GM19239 (cell line): ENCODE measurements around the gene SFT2D1.
A peak's percentile ranks its signal among the peaks of the same experiment; 100 is the strongest.

Experiments used
- DNase-seq: peaks from one replicate; pipeline ENCODE4 v3.0.0; 2011; ENCODE audit warnings: low spot score; ENCODE audit not compliant: insufficient read length
- FAIRE-seq: peaks from 2 replicates; lab custom pipeline; 2011; peaks lifted over from hg19 to GRCh38; lab: Jason Lieb, UNC

Gene SFT2D1

GRCh38 chr6:166308769-166309589, 33.4 kb downstream of the SFT2D1 start:
- FAIRE-seq: peak; percentile 82
- no peak for DNase-seq

GRCh38 chr6:166308033-166308768, 34.1 kb downstream of the SFT2D1 start, which contains the start of gene PRR18:
Gene PRR18, minus strand, starts transcription at chr6:166308392. Its CDS starts 250 bp downstream, at chr6:166308142.
- DNase-seq: peak; percentile 42

DNA sequence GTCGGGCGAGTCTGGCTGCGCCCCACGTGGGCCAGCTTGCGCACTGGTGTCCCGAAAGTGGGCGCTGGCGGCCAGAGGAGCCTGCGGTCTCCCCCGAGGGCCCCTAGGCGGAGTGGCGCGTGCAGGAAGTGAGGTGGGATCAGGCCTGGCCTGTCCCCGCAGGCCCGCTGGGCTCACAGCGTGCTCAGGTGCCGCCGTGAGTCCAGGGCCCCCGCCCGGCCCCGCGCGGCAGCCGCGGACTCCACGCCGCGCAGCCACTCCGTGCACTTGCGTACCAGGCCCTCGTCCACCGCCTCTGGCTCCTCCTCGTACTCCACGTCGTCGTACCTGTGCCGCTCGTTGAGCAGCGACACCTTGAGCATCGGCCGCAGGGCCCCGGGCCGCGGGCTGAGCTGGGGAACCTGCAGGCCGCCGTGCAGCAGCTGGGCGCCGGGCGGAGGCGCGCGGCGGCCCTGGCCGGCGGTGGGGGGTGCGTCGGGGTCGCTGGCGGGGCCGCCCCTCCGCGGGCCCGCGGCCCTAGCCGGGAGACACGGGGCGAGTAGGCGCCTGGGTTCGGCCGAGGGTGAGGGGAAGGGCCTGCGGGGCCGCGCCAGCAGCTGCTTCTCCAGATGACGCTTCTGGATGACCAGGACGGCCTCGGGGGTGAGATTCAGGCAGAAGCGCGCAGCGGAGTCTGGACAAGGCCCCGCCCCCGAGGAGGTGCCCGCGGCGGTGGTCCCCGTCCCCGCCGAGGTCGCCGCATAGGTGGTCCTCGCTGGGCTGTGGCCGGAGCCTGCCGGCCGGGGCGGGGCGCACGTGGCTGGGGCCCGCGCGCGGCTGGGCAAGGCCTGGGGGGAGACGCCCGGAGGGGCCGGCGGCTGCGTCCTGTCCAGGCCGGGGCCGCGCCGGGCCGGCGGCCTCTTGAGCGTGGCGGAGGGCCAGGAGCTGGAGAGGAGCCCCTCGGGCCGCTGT, 35.0 kb downstream of the SFT2D1 start:
- DNase-seq: peak; percentile 38
- FAIRE-seq: no peak

More at GRCh38 chr6:166308033-166308768, 34.1 kb downstream of the SFT2D1 start, which contains the start of gene PRR18:
- no peak for FAIRE-seq

GRCh38 chr6:166306378-166307081, 35.8 kb downstream of the SFT2D1 start:
- no peak for FAIRE-seq
- no peak for DNase-seq

- DNase-seq (no peak), FAIRE-seq (no peak)
Observed at GRCh38 chr6:166305562-166306117, 36.7 kb downstream of the SFT2D1 start.

DNA sequence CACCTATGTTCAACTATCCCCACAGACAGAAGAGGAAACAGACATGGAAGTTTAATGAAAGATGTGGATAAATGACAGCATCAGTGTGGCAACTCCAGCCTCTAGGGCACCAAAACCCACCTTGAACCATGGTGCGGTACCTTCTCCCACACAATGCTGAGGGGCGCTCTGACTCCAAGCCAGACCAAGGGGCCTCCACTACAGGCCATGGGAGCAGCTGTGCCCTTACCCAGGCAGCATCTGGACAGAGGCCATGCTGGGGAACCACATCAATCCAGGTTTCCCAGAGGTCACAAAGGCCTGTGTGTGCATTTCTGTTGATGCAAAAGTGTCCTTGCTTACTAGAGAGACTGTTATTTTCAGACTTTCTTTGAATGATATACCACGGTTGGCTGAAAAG, 38.2 kb downstream of the SFT2D1 start:
- no peak for DNase-seq
- FAIRE-seq: no peak

- FAIRE-seq (no peak), DNase-seq (no peak)
Observed at GRCh38 chr6:166301611-166302529, 40.5 kb downstream of the SFT2D1 start.

DNA sequence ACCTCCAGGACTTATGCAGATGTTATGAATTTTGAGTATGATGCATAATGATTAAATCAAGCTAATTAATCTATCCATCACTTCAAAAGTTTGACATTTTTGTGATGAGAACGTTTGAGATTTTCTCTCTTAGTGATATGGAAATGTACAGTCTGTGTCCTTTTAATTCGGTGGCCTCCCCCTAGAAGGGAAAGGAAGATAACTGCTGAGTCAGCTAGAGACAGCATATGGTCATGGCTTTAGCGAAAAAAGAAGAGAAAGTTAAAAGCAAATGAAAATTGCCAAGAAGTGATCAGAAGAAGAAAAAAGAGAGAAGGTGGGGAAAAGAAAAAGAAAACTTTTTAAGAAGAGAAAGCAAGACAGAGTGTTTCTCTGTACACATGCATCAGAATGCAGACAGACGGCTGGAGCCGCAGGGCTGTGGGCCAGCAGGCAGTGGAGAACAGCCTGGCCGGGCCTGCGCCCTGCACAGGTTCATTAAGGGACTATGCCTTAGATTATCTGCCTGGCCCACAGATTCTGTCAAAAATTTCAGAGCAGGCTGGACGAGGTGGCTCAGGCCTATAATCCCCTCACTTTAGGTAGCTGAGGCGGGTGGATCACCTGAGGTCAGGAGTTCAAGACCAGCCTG, 41.9 kb downstream of the SFT2D1 start:
- FAIRE-seq (no peak), DNase-seq (no peak)

DNA sequence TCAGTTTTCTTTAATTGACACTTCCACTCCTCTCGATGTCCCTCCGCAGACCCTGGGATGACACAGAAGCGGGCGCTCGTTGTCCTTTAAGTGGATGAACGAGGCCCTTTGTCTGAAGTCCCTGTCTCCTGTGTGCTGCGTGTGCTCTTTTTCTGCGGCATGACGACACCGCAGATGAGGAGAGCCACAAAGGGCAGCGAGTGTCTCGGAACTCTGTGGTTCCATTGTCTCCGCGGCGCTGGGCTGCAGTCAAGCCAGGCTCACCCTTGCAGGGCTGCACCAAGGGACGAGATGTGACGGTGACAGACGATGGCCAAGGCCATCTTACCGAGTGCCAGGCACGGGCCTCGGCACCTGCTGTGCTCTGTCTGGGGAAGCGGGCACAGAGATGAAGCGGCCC, 44.7 kb downstream of the SFT2D1 start:
- no peak for FAIRE-seq

DNA sequence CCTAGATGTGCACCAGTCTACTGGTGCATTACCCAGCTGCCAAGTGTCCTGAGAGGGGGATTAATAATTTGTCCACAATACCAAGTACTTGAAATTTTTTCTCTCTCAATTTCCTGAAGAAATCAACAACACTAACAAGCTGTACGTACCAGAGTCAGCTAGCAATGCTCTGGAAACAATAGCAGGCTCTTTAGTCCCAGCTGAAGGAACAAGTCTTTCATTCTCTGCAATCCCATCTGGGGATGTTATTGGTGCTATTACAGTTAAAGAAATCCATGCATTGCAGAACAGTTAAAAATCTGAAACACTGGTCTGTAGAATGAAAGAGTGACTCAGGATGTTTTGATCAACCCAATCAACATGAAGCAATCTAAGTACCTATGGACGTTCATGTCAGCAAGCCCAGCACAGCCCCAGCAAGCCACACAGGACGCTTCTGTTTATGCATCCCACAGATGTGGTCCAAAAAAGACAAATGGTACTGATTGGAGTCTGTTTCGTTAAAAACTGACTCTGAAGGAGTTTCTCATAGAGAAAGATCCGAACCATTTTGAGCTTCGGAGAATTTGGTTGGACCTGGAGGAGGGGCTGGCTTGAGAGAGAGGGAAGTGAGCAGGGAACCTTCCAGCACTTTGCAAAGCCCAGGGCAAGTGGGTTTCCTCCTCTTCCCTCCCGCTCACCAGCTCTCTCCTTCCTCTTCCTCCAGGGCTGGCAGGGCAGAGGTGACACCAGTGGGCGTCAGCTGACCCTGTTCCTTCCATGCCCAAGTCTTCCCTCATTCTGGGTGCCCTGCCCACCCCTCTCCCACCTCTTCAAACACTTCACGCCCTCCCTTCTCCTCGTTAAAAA, 46.1 kb downstream of the SFT2D1 start:
- FAIRE-seq: no peak
- no peak for DNase-seq

More for the DNA sequence above, 44.7 kb downstream of the SFT2D1 start:
- no peak for DNase-seq

GRCh38 chr6:166293731-166294584, 48.4 kb downstream of the SFT2D1 start:
- FAIRE-seq: no peak

DNA sequence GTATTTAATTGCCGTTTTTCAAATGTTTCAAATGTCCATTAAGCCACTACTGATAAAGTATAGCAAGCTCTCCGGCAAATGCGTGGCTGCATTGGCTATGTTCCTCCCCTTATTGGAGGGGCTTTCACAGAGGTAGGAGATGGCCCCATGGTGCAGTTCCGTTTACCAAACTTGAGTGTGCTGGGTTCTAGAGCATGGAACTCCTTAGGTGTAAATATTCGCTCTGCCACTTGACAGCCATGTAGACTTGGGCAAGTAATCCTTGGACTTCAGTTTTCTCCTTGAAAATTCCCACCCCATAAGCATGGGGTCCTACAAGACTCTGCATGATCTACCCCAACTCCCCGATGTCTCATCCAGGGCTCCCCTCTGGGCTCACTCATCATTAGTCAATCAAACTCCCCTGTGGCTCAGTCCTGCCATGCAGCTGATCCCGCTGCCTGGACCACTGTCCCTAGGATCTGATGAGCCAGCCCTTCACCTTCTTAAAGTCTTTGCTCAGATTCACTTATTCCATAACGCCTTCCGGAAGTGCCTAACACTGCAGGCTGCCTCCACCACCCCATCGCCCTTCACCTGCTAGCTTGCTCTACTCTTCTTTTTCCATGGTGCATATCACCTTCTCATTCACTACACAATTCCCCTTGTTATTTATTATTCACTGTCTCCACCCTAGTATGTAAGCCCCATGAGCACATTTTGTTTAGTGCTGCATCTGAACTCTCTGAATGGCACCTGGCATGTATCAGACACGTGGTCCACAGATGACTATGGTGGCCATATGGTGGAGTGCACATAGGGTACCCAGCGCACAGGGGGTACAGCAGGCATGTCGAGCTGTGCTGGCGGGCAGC, 52.9 kb downstream of the SFT2D1 start:
- no peak for DNase-seq
- no peak for FAIRE-seq

More at GRCh38 chr6:166293731-166294584, 48.4 kb downstream of the SFT2D1 start:
- DNase-seq: no peak

DNA sequence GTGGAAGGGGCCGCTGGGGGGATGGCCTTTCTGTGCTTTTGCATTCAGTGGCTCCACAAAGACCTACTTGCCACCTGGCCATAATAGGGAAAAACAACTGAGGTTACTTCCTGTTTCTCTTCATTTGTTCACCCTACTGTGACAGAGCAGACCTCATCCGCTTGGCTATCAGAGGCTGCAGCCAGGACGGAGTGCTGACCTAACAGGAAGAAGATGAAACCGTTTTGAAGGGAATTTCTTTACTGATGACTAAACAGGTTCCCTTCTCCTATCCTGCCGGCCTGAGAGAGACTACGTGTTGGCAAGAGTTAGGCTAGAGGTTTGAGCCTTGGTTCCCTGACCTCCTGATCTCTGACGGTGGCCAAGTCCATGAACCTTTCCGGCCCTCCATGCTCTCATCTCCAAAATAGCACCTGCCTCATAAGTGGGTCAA, 55.5 kb downstream of the SFT2D1 start:
- FAIRE-seq: peak; percentile 88
- peak; percentile 20 for DNase-seq

DNA sequence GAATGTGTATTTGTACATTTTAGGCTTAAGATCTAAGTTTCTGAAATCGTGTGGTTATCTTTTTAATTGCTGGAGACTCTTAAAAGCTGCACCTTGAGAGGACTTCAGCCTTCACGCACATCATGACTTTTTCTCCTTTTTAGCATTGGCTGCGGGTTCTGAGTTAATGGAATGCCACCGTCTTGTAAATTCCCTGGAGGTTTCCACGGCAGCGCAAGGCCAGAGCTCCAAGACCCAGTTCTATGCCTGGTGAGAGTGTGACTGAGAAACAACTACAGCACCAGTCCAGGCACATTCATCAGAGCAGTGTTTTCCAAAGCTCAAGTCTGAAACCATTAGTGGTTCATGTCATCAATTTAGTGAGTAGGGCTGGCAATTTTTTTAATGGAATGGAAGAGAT, 57.1 kb downstream of the SFT2D1 start:
- no peak for FAIRE-seq

DNA sequence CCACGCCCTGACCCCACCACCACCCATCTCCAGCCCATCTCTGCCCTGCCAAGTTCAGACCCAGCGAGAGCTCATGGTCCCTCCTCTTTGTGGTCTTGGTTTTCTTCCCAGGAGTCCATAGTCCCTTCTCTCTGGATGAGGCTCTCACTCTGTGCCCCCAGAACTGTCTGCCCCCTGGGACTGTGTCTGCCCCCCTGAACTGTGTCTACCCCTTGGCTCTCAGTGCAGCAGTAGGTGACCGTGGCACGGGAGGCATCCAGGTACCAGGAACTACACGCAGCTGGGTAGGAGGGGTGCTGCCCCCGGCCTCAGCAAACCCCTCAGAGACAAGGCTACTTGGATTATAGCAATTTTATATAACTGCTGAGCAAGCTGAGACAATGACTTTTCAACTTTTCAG, 57.7 kb downstream of the SFT2D1 start:
- no peak for DNase-seq
- FAIRE-seq: no peak

More for the DNA sequence above, 57.1 kb downstream of the SFT2D1 start:
- no peak for DNase-seq
